Vagina (tissue), 2 donors: ENCODE data around the gene FADD. TPM values are rescaled to one million over a fixed set of nuclear protein-coding genes. Genes with fewer than 3 reads are reported as not detected.

Experiments
- DNase-seq, 2 donors: peaks; one replicate each; pipeline ENCODE4 v3.0.0-alpha.2; 2017; ENCODE audit errors: extremely low spot score in 2 of 2
- H3K27ac ChIP-seq: fragments of 200-600 bp; sonication (generic); one replicate; pipeline ENCODE4 v1.5.1; 2019
- H3K27me3 ChIP-seq: fragments of 200-600 bp; sonication (generic); one replicate; pipeline ENCODE4 v1.5.1; 2019
- H3K36me3 ChIP-seq, 2 donors: fragments of 200-600 bp; sonication (generic); one replicate each; pipeline ENCODE4 v1.5.1; 2017 to 2019
- H3K4me1 ChIP-seq: fragments of 200-600 bp; sonication (generic); one replicate; pipeline ENCODE4 v1.5.1; 2019
- H3K4me3 ChIP-seq, 2 donors: fragments of 200-600 bp; sonication (generic); 1 replicate in 1 of 2; 2 replicates in 1 of 2; pipeline ENCODE4 v1.5.1; 2016 to 2019
- H3K9me3 ChIP-seq: fragments of 200-600 bp; sonication (generic); one replicate; pipeline ENCODE4 v1.5.1; 2019
- POLR2A ChIP-seq, 2 donors: fragments of 450-650 bp; IDR thresholded peaks; one replicate each; pipeline ENCODE4 v1.6.1; 2017; ENCODE audit warnings: antibody characterized with exemption in 2 of 2, mild to moderate bottlenecking in 2 of 2, moderate library complexity in 2 of 2
- POLR2AphosphoS5 ChIP-seq, 2 donors: sonication (generic); formaldehyde crosslinking; IDR thresholded peaks; one replicate each; pipeline ENCODE4 v1.9.0; 2017; ENCODE audit warnings: antibody characterized with exemption in 2 of 2, mild to moderate bottlenecking in 2 of 2, low read depth in 1 of 2; ENCODE audit not compliant: insufficient read depth in 1 of 2
- intact Hi-C: fragments of 100-400 bp; cut with DNase I; formaldehyde crosslinking; loops from one replicate; pipeline ENCODE4 v1.15.1; 2023
- total RNA-seq: library from RNA; depleted of rRNA; stranded (reverse); fragments of >200 nt; gene quantifications from one replicate; pipeline ENCODE4 v1.2.3, GENCODE V29; 2016
- TF ChIP-seq, protein P1 (sequence below), 3 experiments: fragments of 450-650 bp in 2 of 3; fragments of 200-600 bp in 1 of 3; sonication (generic) in 1 of 3; IDR thresholded peaks; one replicate each; pipeline ENCODE4 v1.5.1; 2017 to 2019; ENCODE audit warnings: antibody characterized with exemption in 3 of 3, mild to moderate bottlenecking in 2 of 3, moderate library complexity in 2 of 3

Gene FADD
- total RNA-seq, 1 donor from 2014 or later, result 21.6 TPM

DNA sequence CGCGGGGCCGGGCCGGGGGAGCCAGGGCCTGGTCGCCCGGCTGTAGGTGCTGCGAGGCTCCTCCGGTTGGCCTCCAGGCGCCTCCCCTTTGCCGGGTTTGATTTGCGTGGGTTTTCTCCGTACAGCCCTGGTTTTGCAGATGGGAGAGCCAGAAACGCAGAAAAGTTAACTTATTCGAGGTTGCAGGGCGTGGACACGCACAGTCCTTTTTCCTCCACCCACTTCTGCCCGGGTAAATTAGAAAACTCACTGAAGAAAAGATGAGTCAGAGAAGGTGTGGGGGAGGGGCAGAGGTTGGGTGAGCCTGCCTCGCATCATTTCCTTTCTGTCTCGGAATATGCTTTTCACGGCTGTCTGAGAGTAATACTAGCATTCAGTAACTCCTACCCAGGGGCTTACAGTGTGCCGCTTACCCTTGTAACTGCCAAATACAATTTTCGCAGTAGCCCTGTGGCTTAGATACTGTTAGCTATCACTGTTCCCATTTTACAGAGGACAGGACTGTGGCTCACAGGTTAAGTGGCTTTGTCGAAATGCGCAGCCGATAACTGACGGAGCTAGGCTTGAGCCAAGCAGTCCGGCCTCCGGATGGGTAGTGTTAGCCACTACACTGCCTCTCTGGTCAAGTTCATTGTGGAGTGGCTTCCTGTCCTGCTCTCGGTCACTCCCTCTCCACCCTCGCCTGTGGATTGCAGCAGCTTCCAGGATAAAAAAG is 812 bp downstream of the FADD start:
- Histone ChIP-seq H3K27ac (peak overlapping the region; percentile 85), H3K27me3 (no peaks in the 10 kb centered on the region), H3K36me3 (peaks cover 0 to 22% of the 10 kb centered on the region in 2 donors), H3K4me3 (peak overlapping the region; percentile 92 to 93), H3K4me1 (peaks cover 37% of the 10 kb centered on the region), H3K9me3 (no peaks in the 10 kb centered on the region)
- no peak for DNase-seq
- TF ChIP-seq, protein P1, sequence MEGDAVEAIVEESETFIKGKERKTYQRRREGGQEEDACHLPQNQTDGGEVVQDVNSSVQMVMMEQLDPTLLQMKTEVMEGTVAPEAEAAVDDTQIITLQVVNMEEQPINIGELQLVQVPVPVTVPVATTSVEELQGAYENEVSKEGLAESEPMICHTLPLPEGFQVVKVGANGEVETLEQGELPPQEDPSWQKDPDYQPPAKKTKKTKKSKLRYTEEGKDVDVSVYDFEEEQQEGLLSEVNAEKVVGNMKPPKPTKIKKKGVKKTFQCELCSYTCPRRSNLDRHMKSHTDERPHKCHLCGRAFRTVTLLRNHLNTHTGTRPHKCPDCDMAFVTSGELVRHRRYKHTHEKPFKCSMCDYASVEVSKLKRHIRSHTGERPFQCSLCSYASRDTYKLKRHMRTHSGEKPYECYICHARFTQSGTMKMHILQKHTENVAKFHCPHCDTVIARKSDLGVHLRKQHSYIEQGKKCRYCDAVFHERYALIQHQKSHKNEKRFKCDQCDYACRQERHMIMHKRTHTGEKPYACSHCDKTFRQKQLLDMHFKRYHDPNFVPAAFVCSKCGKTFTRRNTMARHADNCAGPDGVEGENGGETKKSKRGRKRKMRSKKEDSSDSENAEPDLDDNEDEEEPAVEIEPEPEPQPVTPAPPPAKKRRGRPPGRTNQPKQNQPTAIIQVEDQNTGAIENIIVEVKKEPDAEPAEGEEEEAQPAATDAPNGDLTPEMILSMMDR (IDR thresholded peaks at IDR 0.05), result peak in 1 of 3 experiments; percentile 18
- no peak for TF ChIP-seq POLR2A (IDR thresholded peaks at IDR 0.05)
- peak in 1 of 2 donors; percentile 54 for TF ChIP-seq POLR2AphosphoS5 (IDR thresholded peaks at IDR 0.05; ENCODE audit: insufficient read depth in 1 of 2, low read depth in 1 of 2)
- intact Hi-C loops, result no loop called here

DNA sequence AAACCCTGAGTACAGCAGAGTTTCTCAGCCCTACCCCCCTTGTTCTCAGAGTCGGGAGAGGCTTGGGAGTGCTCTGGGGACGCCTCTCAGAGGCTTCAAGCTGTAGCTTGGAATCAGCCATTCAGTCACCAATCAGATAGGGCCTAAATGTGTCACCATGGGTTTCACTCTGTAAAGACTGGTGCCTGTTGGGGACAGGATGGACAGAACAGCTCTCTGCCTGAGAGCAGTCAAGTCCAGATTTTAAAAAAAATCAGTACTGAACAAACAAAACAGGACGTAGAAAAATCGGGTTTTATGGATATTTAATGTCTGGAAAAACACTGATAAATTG is 1.3 kb downstream of the FADD start:
- Histone ChIP-seq H3K27me3 (no peaks in the 10 kb centered on the region), H3K4me3 (peak overlapping the region; percentile 92 to 93), H3K36me3 (peaks cover 0 to 22% of the 10 kb centered on the region in 2 donors), H3K4me1 (peaks cover 37% of the 10 kb centered on the region), H3K9me3 (no peaks in the 10 kb centered on the region), H3K27ac (peak overlapping the region; percentile 85)
- intact Hi-C loops, result no loop called here
- TF ChIP-seq, protein P1 (IDR thresholded peaks at IDR 0.05), result no peak
- TF ChIP-seq POLR2A (IDR thresholded peaks at IDR 0.05), result no peak
- TF ChIP-seq POLR2AphosphoS5 (IDR thresholded peaks at IDR 0.05; ENCODE audit: insufficient read depth in 1 of 2, low read depth in 1 of 2), result no peak
- DNase-seq, result no peak

DNA sequence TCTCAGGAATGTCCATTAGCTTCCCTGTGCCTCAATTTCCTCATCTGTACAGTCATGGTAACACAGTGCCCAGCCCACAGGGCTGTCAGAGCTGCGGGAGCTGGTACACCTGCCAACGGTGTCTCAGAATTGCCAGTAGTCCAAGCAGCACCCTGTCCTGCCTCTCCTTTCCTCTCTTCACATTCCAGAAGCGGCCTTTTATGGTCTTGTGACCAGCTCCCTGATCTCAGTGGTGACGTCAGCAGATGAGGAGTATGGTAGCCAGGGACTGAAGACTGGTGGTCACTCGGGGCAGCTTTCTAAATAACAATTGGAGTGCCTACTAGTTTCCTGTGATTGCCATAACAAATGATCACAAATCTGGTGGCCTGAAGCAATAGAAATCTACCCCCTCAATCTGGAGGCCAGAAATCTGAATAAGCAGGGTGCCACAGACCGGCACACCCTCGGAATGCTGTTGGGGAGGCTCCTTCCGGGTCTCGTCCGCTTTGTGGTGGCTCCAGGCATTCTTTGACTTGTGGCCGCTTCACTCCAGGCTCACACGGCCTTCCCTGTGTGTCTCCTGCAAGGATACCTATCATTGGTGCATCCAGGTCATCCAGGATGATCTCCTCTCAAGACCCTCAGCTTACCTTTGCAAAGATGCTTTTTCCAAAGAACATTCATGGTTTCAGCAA is 2.1 kb downstream of the FADD start:
- intact Hi-C loops, result no loop called here
- TF ChIP-seq, protein P1 (IDR thresholded peaks at IDR 0.05), result no peak
- TF ChIP-seq POLR2AphosphoS5 (IDR thresholded peaks at IDR 0.05; ENCODE audit: insufficient read depth in 1 of 2, low read depth in 1 of 2) (no peak), POLR2A (IDR thresholded peaks at IDR 0.05) (no peak)
- H3K27ac ChIP-seq, result no peak overlapping the region
- no peaks in the 10 kb centered on the region for H3K27me3 ChIP-seq
- no peak for DNase-seq
- no peak overlapping the region for H3K4me3 ChIP-seq
- H3K36me3 ChIP-seq, result peaks cover 0 to 22% of the 10 kb centered on the region in 2 donors
- H3K4me1 ChIP-seq, result peaks cover 37% of the 10 kb centered on the region
- H3K9me3 ChIP-seq, result no peaks in the 10 kb centered on the region

DNA sequence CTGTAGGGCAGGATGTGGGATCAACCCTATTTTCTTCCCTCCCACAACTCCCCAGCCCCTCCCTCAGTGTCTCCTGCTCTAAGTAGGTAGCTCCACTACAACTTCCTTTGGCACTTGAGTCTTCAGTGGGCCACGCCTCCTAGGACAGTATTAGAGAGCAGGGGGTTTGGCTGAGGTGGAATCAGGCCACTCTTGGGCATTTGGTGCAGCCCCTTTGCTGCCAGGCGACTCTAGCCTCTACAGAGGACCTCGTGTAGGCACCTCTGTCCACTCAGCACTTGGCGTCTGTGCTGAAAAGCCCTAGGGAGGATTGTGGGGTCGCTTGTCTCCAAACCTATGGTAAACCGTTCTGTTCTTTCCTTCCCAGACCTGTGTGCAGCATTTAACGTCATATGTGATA is 2.7 kb downstream of the FADD start:
- Histone ChIP-seq H3K4me1 (peaks cover 37% of the 10 kb centered on the region), H3K9me3 (no peaks in the 10 kb centered on the region), H3K4me3 (no peak overlapping the region), H3K27me3 (no peaks in the 10 kb centered on the region), H3K27ac (no peak overlapping the region), H3K36me3 (peaks cover 0 to 22% of the 10 kb centered on the region in 2 donors)
- DNase-seq, result no peak
- no peak for TF ChIP-seq POLR2A (IDR thresholded peaks at IDR 0.05)
- TF ChIP-seq, protein P1 (IDR thresholded peaks at IDR 0.05), result no peak
- no peak for TF ChIP-seq POLR2AphosphoS5 (IDR thresholded peaks at IDR 0.05; ENCODE audit: insufficient read depth in 1 of 2, low read depth in 1 of 2)
- intact Hi-C loops, result no loop called here
